Measurements from ENCODE around the gene PTPRK.

The PTPRK gene

DNA sequence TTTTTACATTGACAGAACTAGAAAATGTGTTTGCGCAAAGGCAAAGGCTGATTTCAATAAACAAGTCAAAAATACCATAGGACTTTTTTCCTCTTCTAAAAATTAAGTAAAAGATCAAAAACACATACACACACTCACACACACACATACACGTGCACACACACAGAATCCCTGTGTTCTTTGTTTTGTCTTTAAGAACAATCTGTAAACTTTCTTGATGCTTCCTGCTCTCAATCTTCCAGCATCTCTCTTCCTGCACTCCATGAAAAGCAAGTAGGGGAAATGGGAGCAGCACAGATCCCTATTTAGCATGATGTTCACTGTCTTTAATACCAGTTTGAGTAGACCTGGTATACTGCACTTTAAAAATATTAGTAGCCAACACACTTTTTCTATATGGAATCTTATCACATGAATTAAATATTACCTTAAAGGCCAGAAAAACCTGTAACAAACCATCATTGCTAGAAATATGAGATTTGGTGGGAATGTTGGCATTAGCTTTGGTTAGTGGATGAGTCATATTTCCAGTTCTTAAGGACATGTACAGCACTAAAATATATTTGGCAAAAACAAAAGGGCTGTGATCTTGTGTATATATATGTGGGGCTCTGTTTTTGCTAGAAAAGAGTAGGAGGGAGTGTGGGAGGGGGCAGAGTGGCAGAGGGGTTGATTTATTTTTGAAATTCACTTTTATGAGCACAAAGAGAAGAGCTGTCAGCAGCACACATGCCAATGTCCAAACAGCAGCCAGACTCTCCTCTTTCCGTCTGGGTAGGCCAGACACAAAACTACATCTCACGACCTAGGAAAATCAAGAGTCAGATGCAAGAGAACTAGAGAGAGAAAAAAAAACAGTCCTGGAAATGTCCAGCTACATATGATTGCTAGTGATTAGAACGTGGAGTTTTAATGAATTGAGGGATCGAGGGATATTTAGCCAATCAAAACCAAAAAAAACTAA is 4.6 kb downstream of the PTPRK start:
- no peak for DNase-seq

DNA sequence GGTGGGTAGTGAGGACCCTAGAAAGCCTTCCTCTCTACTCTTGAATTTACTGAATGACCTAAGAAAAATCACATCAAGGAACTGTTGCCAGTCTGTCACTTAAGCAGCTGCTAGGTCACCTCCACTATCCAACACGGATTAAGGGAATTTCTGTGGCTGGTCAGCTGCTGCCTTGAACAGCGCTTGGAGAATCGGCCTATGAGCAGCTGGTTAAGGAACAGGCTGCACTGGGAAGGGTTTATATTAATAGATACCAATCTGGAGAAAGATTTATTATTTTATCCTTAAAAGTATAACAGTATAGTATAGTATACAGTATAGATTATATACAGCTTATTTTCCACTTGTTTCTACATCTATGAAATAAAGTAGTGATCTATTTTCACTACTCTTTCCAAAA is 6.5 kb downstream of the PTPRK start:
- DNase-seq, result no peak

DNA sequence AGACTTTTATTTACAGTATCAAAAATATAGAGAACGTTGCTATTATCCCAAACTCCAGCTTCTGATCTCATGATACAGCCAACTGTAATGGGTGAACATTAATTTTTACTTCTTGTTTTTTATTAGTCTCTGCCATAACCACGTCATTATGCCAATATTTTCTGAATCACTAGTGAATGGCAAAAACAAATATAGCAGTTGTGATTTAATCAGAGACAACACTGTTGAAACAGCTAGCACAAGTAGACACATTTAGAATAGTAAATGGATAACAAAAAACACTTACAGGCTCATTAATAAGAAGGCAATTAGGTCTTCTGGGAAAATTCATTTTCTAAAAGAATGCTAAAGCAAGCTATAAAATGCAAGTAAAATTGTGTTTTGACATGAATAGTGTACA is 8.1 kb downstream of the PTPRK start:
- DNase-seq, result no peak

DNA sequence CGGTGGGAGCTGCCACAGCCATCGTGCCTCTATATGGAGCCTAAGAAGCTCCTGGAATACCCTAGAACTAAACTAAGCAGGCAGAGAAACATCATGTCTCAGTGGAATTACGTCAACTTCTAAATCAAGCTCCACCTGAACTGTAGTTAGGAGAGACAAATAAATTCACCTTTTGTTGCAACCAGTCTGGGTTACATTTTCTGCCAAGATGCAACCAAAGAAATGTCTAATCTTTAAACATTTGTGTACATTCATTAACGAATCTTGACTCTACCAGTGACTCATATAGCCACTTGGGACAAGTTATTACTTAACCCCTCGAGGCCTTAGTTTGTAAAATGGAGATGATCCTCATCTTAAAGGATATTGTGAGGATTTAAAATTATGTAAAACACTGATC is 8.9 kb downstream of the PTPRK start:
- DNase-seq, result no peak

DNA sequence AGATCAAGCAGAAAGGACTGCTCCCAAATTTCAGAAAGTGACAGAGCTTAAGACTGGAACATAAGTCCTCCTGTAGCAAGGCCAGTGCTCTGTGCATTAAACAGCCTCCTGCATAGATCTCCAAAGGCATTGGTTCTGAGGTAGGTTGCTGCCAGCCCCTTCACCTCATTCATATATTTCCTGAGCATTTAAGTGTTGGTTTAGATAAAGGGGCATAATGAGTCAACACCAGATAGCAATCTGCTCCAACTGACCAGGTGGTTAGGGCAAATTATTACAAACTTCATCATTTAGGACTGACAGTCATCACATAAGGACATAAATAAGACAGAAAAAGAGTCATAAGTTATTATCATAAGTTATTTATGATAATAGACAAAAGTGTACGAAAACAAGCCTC is 10.7 kb downstream of the PTPRK start:
- DNase-seq, result no peak

DNA sequence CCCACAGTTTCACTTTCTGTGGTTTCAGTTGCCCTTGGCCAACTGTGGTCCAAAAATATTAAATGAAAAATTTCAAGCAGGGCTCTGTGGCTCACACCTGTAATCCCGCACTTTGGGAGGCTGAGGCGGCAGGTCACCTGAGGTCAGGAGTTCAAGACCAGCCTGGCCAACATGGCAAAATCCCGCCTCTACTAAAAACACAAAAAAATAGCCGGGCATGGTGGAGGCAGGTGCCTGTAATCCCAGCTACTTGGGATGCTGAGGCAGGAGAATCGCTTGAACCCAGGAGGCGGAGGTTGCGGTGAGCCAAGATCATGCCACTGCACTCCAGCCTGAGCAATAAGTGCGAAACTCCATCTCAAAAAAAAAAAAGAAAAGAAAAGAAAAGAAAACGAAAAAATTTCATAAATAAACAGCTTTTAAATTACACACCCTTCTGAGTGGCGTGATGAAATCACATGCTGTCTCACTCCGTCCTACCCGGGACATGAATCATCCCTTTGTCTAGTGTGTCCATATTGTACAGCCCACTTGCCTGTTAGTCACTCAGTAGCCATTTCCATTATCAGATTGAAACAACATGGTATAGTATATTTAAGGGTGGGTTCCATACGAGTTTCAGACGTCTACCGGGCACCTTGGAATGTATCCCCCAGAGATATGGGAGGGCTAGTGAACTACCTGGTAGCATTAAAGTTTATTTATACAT is 11.7 kb downstream of the PTPRK start:
- no peak for DNase-seq

DNA sequence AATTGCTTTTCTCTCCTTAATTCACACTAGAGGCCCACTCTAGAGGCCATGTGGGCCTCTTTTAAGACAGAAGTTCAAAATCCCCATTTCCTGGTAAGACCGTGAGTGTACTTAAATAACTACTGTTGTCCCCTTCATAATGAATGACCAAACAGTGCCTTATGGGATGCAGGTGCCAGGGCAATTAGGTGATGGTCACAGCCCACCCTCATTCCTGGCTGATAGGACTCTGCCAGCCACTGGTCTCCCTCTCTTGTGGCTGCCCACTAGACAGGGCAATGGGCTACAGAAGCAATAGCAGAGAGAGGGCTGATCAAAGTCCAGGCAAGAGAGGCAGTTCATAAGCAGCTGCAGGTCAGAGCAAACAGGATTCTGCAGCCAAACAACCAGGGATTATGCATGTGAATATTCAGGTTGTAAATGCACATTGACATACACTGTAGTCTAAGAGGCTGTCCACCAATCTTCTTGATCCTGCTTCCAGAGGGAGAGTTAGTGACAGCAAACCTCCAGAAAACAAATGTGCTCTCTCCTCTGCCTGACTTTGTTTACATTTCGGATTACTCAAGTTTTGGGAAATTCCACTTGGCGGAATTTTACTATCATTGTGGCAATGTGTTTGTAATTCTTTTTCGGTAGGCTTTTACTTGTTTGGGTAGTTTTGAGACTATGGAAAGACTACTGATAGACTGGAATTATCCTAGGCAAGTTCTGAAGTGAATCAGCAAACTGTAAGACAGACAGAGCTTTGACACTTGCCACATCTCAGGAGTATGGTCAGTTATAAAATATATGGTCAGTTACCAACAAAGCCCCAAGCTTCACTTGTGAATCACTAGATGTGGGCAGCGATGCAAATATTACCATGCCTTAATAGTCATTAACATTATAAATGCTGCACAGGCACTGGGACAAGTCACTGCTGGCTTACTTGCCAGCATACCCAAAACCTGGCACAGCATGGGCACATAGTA is 12.8 kb downstream of the PTPRK start:
- DNase-seq, result no peak

DNA sequence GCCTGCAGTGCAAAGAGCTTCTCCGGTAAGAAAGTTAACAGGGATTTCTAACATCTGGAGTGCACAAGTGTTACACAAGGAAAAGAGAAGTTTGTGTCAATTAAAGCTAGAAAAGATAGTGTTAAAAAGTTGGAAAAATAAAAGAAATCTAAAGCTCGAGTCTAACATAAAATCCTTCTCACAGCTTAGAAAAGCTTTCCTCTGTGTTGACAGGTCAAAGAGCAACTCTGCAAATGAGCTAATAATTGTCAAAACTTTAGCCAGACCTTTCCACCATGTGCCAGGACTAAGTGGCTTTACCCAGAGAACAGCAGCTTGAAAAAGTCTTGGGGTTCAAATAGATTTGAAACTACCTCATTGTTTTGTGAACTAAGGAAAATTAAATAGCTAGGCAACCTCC is 14.8 kb downstream of the PTPRK start:
- DNase-seq, result no peak

DNA sequence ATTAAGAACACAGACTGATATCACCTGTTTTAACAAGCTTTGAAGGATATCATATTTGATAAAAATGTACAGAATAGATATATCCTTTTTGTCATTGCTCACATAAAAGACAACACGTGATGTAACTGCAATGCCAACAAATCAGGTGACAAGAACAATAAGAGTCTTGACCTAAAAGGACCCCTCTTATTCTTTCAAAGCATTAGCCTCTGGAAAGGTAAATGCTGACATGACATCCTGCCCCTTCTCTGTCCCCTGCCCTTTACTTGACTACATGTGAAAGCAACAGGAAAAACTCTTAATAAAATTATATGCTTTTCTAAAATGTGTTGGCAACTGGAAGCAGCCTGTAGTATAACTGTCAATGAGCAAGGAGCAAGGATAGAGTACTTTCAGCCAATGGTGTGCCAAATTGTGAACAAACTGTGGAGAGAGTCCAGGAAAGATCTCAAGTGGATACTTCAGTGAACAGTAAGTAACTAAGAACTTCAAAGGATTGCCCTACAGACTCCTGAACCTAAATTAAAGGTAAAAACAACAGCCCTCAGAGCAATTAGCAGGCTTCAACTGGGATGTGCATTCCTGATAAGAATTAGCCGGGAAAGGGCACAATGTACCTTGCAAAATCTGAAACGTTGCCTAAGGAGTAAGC is 16.3 kb downstream of the PTPRK start:
- no peak for DNase-seq

DNA sequence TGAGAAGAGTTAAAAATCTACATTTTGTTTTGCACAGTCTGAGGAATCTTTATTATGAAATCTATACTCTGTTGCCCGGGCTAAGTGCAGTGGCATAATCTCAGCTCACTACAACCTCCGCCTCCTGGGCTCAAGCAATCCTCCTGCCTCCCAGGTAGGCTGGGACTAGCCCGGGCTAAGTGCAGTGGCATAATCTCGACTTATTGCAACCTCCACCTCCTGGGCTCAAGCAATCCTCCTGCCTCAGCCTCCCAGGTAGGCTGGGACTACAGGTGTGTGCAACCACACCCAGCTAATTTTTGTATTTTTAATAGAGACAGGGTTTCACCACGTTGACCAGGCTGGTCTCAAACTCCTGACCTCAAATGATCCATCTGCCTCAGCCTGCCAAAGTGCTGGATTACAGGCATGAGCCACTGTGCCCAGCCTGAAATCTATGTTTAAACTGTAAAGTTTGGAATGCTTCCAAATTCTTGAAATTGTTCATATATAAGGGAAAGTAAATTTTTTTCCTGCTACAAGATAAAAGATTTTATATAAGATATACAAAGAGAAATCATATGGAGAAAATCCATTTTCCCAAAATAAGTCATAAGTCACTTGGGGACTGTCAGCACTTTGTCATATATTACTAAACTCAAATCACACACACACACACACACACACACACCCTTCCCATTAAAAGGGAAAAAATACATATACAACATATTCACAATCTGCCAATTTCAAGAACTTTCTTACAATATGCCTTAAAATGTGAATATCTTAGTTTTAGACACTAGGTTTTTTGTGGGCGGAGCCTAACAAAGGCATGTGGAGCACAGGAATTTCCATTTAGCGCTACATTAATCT is 19.4 kb downstream of the PTPRK start:
- no peak for DNase-seq

DNA sequence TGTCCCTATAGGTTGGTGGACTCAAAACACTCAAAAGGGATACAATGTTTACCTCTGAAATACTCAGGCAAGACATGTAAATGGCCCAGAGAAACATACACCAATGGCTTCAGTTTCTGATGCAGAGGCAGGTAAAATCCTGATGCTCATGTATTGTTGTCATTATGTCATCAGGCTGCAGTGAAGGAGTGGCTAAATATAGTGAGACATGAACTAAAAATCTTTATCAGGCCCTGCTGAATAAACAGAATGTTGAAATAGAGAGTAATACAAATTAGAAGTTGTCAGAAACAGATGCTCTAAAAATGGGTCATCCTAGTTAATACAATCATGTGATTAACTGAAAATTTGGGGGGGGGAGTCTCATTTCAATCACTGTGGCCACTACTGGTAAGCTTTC is 20.4 kb downstream of the PTPRK start:
- no peak for DNase-seq

DNA sequence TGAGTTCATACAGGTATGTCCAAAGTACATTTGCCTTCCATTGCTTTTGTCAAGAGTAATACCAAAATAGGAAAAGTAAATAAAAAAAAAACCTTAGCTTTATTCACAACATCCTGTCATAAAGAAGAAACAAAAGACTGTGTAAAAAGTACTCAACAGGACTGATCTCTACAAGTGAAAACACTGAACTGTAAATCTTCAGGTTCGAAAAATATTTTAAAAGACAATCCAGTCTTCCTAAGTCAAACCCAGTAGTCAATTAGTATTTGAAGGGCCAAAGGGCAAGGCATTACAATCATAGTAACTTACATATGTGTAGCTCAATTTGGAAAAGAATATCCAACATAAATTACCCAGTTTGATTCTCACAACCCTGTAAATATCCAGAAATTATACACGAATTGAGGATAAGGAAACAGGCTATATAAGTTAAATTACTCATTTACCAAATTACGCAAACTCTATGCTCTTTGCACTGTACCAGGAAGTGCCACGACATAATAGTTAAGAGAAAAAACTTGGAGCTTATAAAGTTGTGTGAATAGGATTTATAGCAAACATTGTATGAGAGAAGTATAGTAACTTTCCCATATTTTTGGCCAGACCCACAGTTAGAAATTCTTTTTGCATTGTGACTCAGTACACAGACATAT is 21.2 kb downstream of the PTPRK start:
- DNase-seq, result no peak

DNA sequence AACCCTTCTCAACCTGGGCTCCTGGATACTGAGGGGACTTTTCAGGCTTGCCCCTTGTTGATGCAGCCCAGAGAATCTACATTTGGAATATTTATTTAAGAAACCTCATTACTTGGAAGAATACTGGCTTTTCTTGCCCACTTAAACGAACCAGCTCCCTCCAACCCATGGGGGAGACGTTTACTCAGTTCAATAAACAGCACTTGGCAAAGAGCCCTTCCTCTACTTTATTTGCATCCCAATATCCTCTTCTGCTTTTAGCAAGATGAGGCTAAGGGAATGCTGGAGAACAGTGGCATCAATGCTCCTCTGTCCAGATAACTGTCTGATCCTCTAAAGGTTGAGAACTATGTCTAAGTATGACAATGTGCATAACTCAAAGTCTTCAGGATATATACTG is 22.2 kb downstream of the PTPRK start:
- DNase-seq, result no peak

DNA sequence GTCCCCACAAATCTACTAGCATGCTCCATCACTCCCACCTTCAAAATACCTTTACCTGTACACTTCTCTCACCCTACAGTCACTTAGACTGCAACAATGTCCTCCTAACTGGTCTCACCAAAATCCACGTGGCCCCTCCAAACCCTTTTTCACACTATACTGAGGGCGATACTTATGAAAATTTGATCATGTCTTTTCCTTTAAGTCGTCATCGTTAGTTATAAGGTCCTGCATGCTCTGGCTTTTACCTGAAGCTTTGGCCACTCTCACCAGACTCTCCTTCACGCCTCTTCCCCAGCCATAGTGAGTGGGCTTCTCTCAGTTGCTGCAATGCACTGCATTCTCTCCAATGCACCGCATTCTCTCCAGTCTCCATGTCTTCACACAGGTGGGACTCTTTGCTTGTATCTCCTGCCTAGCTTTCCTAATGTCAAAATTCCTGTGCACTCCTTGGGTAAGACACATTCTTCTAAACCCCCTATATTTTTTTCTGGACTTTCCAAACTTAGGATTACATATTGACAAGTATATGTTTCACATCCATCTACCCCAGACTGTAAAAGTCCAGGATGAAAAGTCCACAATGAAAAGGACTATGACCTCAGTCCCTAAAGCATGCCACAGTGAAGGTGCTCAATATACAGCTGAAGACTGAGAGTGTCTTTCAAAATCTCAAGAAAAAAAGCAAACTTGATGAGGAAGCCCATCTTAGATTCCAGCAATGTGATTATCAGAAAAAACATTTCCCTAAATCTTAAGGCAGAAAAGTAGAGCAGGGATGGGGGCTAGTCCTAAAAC is 24.7 kb downstream of the PTPRK start:
- no peak for DNase-seq

DNA sequence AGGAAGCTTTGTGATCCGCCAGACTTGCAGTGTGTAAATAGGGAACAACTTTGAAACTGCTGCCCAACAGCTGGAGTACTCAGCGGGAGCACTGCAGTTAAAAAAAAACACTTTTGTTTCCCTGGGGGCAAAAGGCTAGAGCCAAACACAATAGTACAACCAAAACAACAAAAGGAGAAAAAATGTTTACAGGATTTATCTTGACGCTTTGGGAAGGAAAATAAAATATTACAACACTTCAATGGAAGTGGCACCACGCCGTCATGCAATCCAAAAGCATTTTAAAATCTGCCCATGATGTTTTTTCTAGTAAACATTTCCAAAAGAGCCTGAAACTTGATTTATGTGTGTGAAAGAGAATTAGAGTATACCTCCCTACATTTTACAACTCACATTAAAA is 26.0 kb downstream of the PTPRK start:
- DNase-seq, result no peak

DNA sequence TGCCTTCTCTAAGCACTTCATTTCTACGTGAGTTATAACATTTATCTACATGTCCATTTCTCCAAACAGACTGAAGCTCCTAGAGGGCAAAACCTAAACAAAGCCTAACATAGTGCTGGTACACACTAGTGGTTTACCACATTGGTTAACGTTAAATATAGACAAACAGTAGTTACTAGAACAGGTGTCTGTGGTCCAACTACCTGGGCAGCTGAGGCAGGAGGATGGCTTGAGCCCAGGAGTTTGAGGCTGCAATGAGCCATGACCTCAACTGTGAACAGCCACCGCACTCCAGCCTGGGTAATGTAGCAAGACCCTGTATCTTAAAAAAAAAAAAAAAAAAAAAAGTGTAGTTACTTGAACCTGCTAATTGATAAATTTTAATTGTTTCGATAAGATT is 26.5 kb downstream of the PTPRK start:
- DNase-seq, result no peak

DNA sequence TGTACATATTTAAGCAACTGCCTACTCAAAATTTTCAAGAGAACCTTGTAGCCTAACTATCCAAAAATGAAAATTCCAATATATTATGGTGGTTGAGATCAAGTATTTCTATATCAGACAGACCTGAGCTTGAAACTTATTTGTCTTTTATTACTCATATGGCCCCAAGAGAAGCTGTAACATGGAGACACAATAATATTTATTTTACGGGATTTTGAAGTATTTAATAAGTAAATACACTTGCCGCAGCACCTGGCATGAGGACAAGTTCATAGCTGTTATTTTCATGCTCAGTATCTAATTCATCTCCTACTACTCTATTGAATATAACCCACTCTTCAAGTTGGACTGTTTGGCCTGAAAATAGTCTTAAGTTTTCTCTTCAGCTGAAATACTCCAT is 28.0 kb downstream of the PTPRK start:
- DNase-seq, result no peak

DNA sequence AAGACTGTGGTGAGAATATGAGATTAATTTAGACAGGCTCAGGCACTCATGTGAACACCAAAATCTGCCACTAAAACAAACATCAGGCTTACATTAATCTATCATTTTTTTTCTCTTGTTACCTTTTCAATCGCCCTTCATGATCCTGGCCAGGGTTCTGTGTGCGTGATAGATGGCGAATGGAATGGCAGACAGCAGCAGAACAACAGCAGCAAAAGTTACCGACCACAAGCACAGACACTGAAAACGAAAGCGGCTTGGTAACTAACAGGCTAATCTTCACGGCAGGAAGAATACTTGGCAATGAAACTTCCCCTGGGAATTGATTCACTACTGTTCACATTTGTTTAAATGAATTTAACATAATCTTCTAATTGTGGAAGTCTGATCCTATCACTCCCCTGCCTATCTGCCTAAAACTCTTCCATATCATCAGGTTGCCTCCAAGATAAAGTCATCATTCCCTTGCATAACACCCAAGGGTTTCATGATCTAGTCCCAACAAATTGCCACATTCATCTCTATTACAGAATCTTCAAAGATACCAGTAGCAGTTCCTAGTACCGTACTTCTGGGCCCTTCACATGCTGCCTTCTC is 28.7 kb downstream of the PTPRK start:
- no peak for DNase-seq

DNA sequence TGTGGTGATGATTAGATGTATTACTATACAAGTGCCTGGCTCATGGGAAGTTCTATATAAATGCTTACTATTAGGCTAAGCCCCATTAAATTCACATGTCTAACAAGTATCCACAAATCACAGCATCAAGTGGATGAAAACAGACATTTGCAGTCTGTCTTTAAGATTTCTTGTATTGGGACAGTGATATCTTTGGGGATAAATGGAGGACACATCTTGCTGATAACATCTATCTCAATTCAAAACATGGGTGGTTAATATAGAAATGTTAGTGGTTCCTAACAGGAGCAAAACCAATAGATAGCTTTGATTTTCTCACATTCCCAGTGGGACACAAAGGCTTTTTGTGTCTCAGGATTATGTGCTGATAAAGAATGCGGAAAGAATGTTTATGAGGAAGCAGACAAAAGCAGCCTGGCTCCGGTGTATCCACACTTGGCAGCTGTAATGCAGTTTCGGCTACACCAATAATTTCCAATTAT is 29.3 kb downstream of the PTPRK start:
- no peak for DNase-seq

DNA sequence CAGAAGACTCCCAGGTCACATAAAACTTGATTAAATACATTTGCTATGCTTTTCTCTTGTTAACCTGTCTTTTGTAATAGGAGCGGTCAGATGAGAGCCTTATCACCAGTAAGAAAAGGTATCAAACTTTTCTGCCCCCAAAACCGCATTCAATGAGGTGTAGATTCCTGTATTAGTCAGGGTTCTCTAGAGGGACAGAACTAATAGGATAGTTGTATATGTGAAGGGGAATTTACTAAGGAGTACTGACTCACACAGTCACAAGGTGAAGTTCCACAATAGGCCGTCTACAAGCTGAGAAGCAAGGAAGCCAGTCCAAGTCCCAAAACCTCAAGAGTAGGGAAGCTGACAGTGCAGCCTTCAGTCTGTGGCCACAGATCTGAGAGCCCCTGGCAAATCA is 32.7 kb downstream of the PTPRK start:
- DNase-seq, result no peak

Data from activated naive CD4-positive, alpha-beta T cell treated with Interleukin-2 at 50 U/mL for 16 hours (primary cell).